ENCODE data around the gene PGAM5.

The PGAM5 gene

GRCh38 chr12:132717531-132718387 is 7.1 kb downstream of the PGAM5 start:
- in situ Hi-C loops (cut with HindIII; ENCODE audit: low pct_ligation_motif_present, low pct_unique_long_range_greater_than_20kb, low sequenced_read_pairs): no loop called here

GRCh38 chr12:132718644-132719043 is 8.0 kb downstream of the PGAM5 start:
- DNase-seq: no peak
- in situ Hi-C loops (cut with HindIII; ENCODE audit: low pct_ligation_motif_present, low pct_unique_long_range_greater_than_20kb, low sequenced_read_pairs): no loop called here

More at GRCh38 chr12:132717531-132718387, 7.1 kb downstream of the PGAM5 start:
- no peak for DNase-seq

- in situ Hi-C loops (cut with HindIII; ENCODE audit: low pct_ligation_motif_present, low pct_unique_long_range_greater_than_20kb, low sequenced_read_pairs): no loop called here
Measured at GRCh38 chr12:132719141-132719953, 8.7 kb downstream of the PGAM5 start.

GRCh38 chr12:132719954-132720324 is 9.3 kb downstream of the PGAM5 start:
- in situ Hi-C loops (cut with HindIII; ENCODE audit: low pct_ligation_motif_present, low pct_unique_long_range_greater_than_20kb, low sequenced_read_pairs): no loop called here
- no peak for DNase-seq

More at GRCh38 chr12:132719141-132719953, 8.7 kb downstream of the PGAM5 start:
- DNase-seq: no peak

- in situ Hi-C loops (cut with HindIII; ENCODE audit: low pct_ligation_motif_present, low pct_unique_long_range_greater_than_20kb, low sequenced_read_pairs): no loop called here
- DNase-seq: no peak
Measured at GRCh38 chr12:132720606-132721345, 10.1 kb downstream of the PGAM5 start.

- DNase-seq: no peak
- in situ Hi-C loops (cut with HindIII; ENCODE audit: low pct_ligation_motif_present, low pct_unique_long_range_greater_than_20kb, low sequenced_read_pairs): no loop called here
Measured at GRCh38 chr12:132723015-132723763, 12.5 kb downstream of the PGAM5 start.

- no peak for DNase-seq
- in situ Hi-C loops (cut with HindIII; ENCODE audit: low pct_ligation_motif_present, low pct_unique_long_range_greater_than_20kb, low sequenced_read_pairs): no loop called here
Measured at GRCh38 chr12:132723764-132724140, 13.1 kb downstream of the PGAM5 start.

GRCh38 chr12:132724506-132725241 is 14.0 kb downstream of the PGAM5 start:
- in situ Hi-C loops (cut with HindIII; ENCODE audit: low pct_ligation_motif_present, low pct_unique_long_range_greater_than_20kb, low sequenced_read_pairs): no loop called here
- DNase-seq: no peak

- no peak for DNase-seq
- in situ Hi-C loops (cut with HindIII; ENCODE audit: low pct_ligation_motif_present, low pct_unique_long_range_greater_than_20kb, low sequenced_read_pairs): no loop called here
Measured at GRCh38 chr12:132726386-132726785, 15.7 kb downstream of the PGAM5 start.

GRCh38 chr12:132727091-132727794 is 16.6 kb downstream of the PGAM5 start:
- in situ Hi-C loops (cut with HindIII; ENCODE audit: low pct_ligation_motif_present, low pct_unique_long_range_greater_than_20kb, low sequenced_read_pairs): no loop called here
- DNase-seq: no peak

- in situ Hi-C loops (cut with HindIII; ENCODE audit: low pct_ligation_motif_present, low pct_unique_long_range_greater_than_20kb, low sequenced_read_pairs): no loop called here
Measured at GRCh38 chr12:132728502-132728901, 17.9 kb downstream of the PGAM5 start.

GRCh38 chr12:132729541-132730320 is 19.1 kb downstream of the PGAM5 start:
- in situ Hi-C loops (cut with HindIII; ENCODE audit: low pct_ligation_motif_present, low pct_unique_long_range_greater_than_20kb, low sequenced_read_pairs): no loop called here
- peak; percentile 35 for DNase-seq

More at GRCh38 chr12:132728502-132728901, 17.9 kb downstream of the PGAM5 start:
- no peak for DNase-seq

- in situ Hi-C loops (cut with HindIII; ENCODE audit: low pct_ligation_motif_present, low pct_unique_long_range_greater_than_20kb, low sequenced_read_pairs): no loop called here
- no peak for DNase-seq
Measured at GRCh38 chr12:132730353-132730752, 19.7 kb downstream of the PGAM5 start.

GRCh38 chr12:132731574-132731973 is 20.9 kb downstream of the PGAM5 start:
- DNase-seq: no peak
- in situ Hi-C loops (cut with HindIII; ENCODE audit: low pct_ligation_motif_present, low pct_unique_long_range_greater_than_20kb, low sequenced_read_pairs): no loop called here

GRCh38 chr12:132734206-132734605 is 23.6 kb downstream of the PGAM5 start:
- in situ Hi-C loops (cut with HindIII; ENCODE audit: low pct_ligation_motif_present, low pct_unique_long_range_greater_than_20kb, low sequenced_read_pairs): no loop called here
- no peak for DNase-seq

GRCh38 chr12:132735496-132735895 is 24.9 kb downstream of the PGAM5 start:
- DNase-seq: no peak
- in situ Hi-C loops (cut with HindIII; ENCODE audit: low pct_ligation_motif_present, low pct_unique_long_range_greater_than_20kb, low sequenced_read_pairs): no loop called here
